ENCODE results near the gene TMEM87A. TPM values are rescaled to one million over a fixed set of nuclear protein-coding genes. Genes with fewer than 3 reads are reported as not detected.

TMEM87A gene
- polyA plus RNA-seq, 1 experiment, result 37.4 TPM

- POLR2A ChIA-PET, result no interaction called here
- no peak for TF ChIP-seq CTCF (IDR thresholded peaks at IDR 0.05; ENCODE audit: low read depth, low read length)
- no peak for DNase-seq (ENCODE audit: low read depth, low spot score)
- no peaks in the 10 kb centered on the region for H3K9me3 ChIP-seq (ENCODE audit: control insufficient read depth, insufficient read depth, low read length)
- H3K27me3 ChIP-seq (ENCODE audit: control insufficient read depth, insufficient read depth, low read length), result no peaks in the 10 kb centered on the region
- no peak overlapping the region for H3K4me3 ChIP-seq (ENCODE audit: low read depth, low read length)
- CTCF ChIA-PET, result no interaction called here
- H3K27ac ChIP-seq (ENCODE audit: low read depth, low read length), result no peak overlapping the region
These were observed 71.4 kb downstream of the TMEM87A start for GRCh38 chr15:42201801-42202200.

- CTCF ChIA-PET, result no interaction called here
These were observed 74.1 kb downstream of the TMEM87A start for GRCh38 chr15:42199126-42199525.

GRCh38 chr15:42198516-42198915 is 74.7 kb downstream of the TMEM87A start:
- no peak for TF ChIP-seq CTCF (IDR thresholded peaks at IDR 0.05; ENCODE audit: low read depth, low read length)
- Histone ChIP-seq H3K9me3 (ENCODE audit: control insufficient read depth, insufficient read depth, low read length) (no peaks in the 10 kb centered on the region), H3K27me3 (ENCODE audit: control insufficient read depth, insufficient read depth, low read length) (no peaks in the 10 kb centered on the region), H3K4me3 (ENCODE audit: low read depth, low read length) (no peak overlapping the region), H3K27ac (ENCODE audit: low read depth, low read length) (no peak overlapping the region)
- DNase-seq (ENCODE audit: low read depth, low spot score), result no peak
- POLR2A ChIA-PET, result no interaction called here
- CTCF ChIA-PET, result no interaction called here

More at GRCh38 chr15:42199126-42199525, 74.1 kb downstream of the TMEM87A start:
- Histone ChIP-seq H3K27me3 (ENCODE audit: control insufficient read depth, insufficient read depth, low read length) (no peaks in the 10 kb centered on the region), H3K27ac (ENCODE audit: low read depth, low read length) (no peak overlapping the region), H3K4me3 (ENCODE audit: low read depth, low read length) (no peak overlapping the region), H3K9me3 (ENCODE audit: control insufficient read depth, insufficient read depth, low read length) (no peaks in the 10 kb centered on the region)
- no peak for TF ChIP-seq CTCF (IDR thresholded peaks at IDR 0.05; ENCODE audit: low read depth, low read length)
- DNase-seq (ENCODE audit: low read depth, low spot score), result no peak
- POLR2A ChIA-PET, result no interaction called here

- DNase-seq (ENCODE audit: low read depth, low spot score), result peak; percentile 7
- Histone ChIP-seq H3K27me3 (ENCODE audit: control insufficient read depth, insufficient read depth, low read length) (no peaks in the 10 kb centered on the region), H3K27ac (ENCODE audit: low read depth, low read length) (no peak overlapping the region), H3K4me3 (ENCODE audit: low read depth, low read length) (no peak overlapping the region), H3K9me3 (ENCODE audit: control insufficient read depth, insufficient read depth, low read length) (no peaks in the 10 kb centered on the region)
- ChIA-PET POLR2A (interaction anchor here (0.6 kb wide), 1 partner anchor 67 kb away, joined by 4 read pairs; no protein-coding TSS in a partner anchor), CTCF (no interaction called here)
- no peak for TF ChIP-seq CTCF (IDR thresholded peaks at IDR 0.05; ENCODE audit: low read depth, low read length)
These were observed 78.7 kb downstream of the TMEM87A start for GRCh38 chr15:42194513-42194912.

DNA sequence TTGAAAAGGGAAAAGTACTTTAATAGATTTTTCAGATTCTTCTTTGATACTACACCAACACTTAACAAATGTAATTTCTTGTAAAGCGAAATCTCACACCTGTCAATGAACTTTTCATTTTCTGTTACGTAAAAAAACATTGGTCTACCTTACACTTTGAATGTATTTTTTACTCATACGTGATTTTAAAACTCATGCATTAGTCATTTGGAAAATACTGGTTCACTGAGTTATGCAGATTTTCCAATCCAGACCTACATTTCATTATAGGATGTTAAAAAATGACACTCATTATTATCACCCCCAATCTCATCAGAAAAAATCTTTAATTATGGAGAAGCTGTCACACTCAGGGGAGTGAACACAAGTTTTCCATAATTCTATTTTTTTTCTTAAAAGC is 79.8 kb downstream of the TMEM87A start:
- Histone ChIP-seq H3K4me3 (ENCODE audit: low read depth, low read length) (no peak overlapping the region), H3K27ac (ENCODE audit: low read depth, low read length) (no peak overlapping the region), H3K27me3 (ENCODE audit: control insufficient read depth, insufficient read depth, low read length) (no peaks in the 10 kb centered on the region), H3K9me3 (ENCODE audit: control insufficient read depth, insufficient read depth, low read length) (no peaks in the 10 kb centered on the region)
- POLR2A ChIA-PET, result interaction anchor here (0.7 kb wide), 1 partner anchor 15 kb away, joined by 3 read pairs; the partner anchor contains the start of gene VPS39
- no peak for TF ChIP-seq CTCF (IDR thresholded peaks at IDR 0.05; ENCODE audit: low read depth, low read length)
- CTCF ChIA-PET, result no interaction called here
- DNase-seq (ENCODE audit: low read depth, low spot score), result no peak
